Liver (tissue), 3 donors: Measurements from ENCODE around the gene HMX2.

ENCODE experiments used
- REST ChIP-seq: IDR thresholded peaks from 2 replicates; pipeline ENCODE4 v1.6.1; 2016; ENCODE audit warnings: antibody characterized with exemption, mild to moderate bottlenecking
- RXRA ChIP-seq, 2 donors: IDR thresholded peaks; 2 replicates each; pipeline ENCODE4 v1.6.1; 2017 to 2018; ENCODE audit warnings: antibody characterized with exemption in 2 of 2, mild to moderate bottlenecking in 1 of 2
- TF ChIP-seq, protein P1 (sequence below): fragments of 150-350 bp; IDR thresholded peaks from 2 replicates; pipeline ENCODE4 v1.5.1; 2017; ENCODE audit warnings: improper control_type of control experiment, low read depth, low read length; ENCODE audit not compliant: missing input control
- TF ChIP-seq, protein P2 (sequence below): IDR thresholded peaks from 2 replicates; pipeline ENCODE4 v1.6.1; 2016; ENCODE audit warnings: antibody characterized with exemption
- donor health status: healthy.
- donor health status: healthy.

GRCh38 chr10:123109466-123109865 is 38.5 kb upstream of the HMX2 start:
- TF ChIP-seq, protein P1, sequence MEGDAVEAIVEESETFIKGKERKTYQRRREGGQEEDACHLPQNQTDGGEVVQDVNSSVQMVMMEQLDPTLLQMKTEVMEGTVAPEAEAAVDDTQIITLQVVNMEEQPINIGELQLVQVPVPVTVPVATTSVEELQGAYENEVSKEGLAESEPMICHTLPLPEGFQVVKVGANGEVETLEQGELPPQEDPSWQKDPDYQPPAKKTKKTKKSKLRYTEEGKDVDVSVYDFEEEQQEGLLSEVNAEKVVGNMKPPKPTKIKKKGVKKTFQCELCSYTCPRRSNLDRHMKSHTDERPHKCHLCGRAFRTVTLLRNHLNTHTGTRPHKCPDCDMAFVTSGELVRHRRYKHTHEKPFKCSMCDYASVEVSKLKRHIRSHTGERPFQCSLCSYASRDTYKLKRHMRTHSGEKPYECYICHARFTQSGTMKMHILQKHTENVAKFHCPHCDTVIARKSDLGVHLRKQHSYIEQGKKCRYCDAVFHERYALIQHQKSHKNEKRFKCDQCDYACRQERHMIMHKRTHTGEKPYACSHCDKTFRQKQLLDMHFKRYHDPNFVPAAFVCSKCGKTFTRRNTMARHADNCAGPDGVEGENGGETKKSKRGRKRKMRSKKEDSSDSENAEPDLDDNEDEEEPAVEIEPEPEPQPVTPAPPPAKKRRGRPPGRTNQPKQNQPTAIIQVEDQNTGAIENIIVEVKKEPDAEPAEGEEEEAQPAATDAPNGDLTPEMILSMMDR, result no peak
- TF ChIP-seq, protein P2, sequence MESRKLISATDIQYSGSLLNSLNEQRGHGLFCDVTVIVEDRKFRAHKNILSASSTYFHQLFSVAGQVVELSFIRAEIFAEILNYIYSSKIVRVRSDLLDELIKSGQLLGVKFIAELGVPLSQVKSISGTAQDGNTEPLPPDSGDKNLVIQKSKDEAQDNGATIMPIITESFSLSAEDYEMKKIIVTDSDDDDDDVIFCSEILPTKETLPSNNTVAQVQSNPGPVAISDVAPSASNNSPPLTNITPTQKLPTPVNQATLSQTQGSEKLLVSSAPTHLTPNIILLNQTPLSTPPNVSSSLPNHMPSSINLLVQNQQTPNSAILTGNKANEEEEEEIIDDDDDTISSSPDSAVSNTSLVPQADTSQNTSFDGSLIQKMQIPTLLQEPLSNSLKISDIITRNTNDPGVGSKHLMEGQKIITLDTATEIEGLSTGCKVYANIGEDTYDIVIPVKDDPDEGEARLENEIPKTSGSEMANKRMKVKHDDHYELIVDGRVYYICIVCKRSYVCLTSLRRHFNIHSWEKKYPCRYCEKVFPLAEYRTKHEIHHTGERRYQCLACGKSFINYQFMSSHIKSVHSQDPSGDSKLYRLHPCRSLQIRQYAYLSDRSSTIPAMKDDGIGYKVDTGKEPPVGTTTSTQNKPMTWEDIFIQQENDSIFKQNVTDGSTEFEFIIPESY, result no peak
- TF ChIP-seq RXRA (IDR thresholded peaks at IDR 0.05) (no peak), REST (no peak)
